Spleen (tissue), 11 donors: ENCODE results near the gene RNF212B. TPM values are rescaled to one million over a fixed set of nuclear protein-coding genes. Genes with fewer than 3 reads are reported as not detected.

ENCODE experiments used
- DNase-seq: peaks from one replicate; pipeline ENCODE4 v3.0.0-alpha.2; 2020
- H3K27ac ChIP-seq, 8 donors: fragments of 200-600 bp; sonication (generic) in 7 of 8; 1 replicate in 4 of 8; 2 replicates in 4 of 8; pipeline versions ENCODE4 v1.5.0 to v1.8.0; 2016 to 2021; ENCODE audit warnings: inconsistent platforms in 4 of 8, mild to moderate bottlenecking in 4 of 8, moderate library complexity in 1 of 8
- H3K27me3 ChIP-seq, 7 donors: fragments of 200-600 bp; sonication (generic) in 6 of 7; replicated peaks in 1 of 7; 1 replicate in 4 of 7; 2 replicates in 3 of 7; pipeline versions ENCODE4 v1.5.0 to v1.8.0; 2016 to 2021; ENCODE audit warnings: inconsistent platforms in 3 of 7, mild to moderate bottlenecking in 1 of 7
- H3K36me3 ChIP-seq, 6 donors: fragments of 200-600 bp; sonication (generic) in 5 of 6; 1 replicate in 4 of 6; 2 replicates in 2 of 6; pipeline versions ENCODE4 v1.5.0 to v1.8.0; 2016 to 2021; ENCODE audit warnings: inconsistent platforms in 2 of 6
- H3K4me1 ChIP-seq, 6 donors: fragments of 200-600 bp; sonication (generic) in 5 of 6; 1 replicate in 3 of 6; 2 replicates in 3 of 6; pipeline versions ENCODE4 v1.5.0 to v1.8.0; 2016 to 2021; ENCODE audit warnings: inconsistent platforms in 3 of 6
- H3K4me3 ChIP-seq, 8 donors: fragments of 200-600 bp; sonication (generic) in 7 of 8; 1 replicate in 4 of 8; 2 replicates in 4 of 8; pipeline versions ENCODE4 v1.5.0 to v1.8.0; 2016 to 2021; ENCODE audit warnings: inconsistent platforms in 4 of 8, mild to moderate bottlenecking in 4 of 8, moderate library complexity in 2 of 8
- H3K9me3 ChIP-seq, 8 donors: fragments of 200-600 bp; sonication (generic) in 7 of 8; 1 replicate in 4 of 8; 2 replicates in 4 of 8; pipeline versions ENCODE4 v1.5.0 to v1.8.0; 2016 to 2021; ENCODE audit warnings: inconsistent platforms in 4 of 8
- POLR2A ChIP-seq, 3 donors: fragments of 450-650 bp; IDR thresholded peaks; one replicate each; pipeline ENCODE4 v1.5.1; 2017; ENCODE audit warnings: antibody characterized with exemption in 3 of 3, mild to moderate bottlenecking in 1 of 3
- POLR2AphosphoS5 ChIP-seq, 3 donors: sonication (generic); formaldehyde crosslinking; IDR thresholded peaks; one replicate each; pipeline ENCODE4 v1.5.1; 2017; ENCODE audit warnings: antibody characterized with exemption in 3 of 3
- whole genome bisulfite sequencing, 5 donors: extraction: QIAGEN DNeasy Blood & Tissue Kit in 3 of 5; methylation state at CpG; one replicate each; pipeline versions ENCODE4 v1.1.5 to v1.1.7; 2013 to 2018; 5-methylcytosine and 5-hydroxymethylcytosine counted together
- intact Hi-C: fragments of 100-400 bp; cut with DNase I; formaldehyde crosslinking; loops from one replicate; pipeline ENCODE4 v1.15.0; 2023; ENCODE audit warnings: low total_unique reads
- polyA plus RNA-seq, 3 donors: library from polyadenylated mRNA; stranded (reverse); fragments of 200-250 nt; gene quantifications; one replicate each; pipeline ENCODE4 v1.2.1, GENCODE V29; 2013
- total RNA-seq, 7 donors: library from RNA; depleted of rRNA in 3 of 7; stranded (reverse); fragments of >200 nt in 3 of 7; fragmentation: NEBNext Ultra II Directional in 4 of 7; extraction: Animal tissue kit (Norgen Biotek cat#: 25700) in 4 of 7; gene quantifications; one replicate each; pipeline versions ENCODE4 v1.1.0 to v1.2.1, GENCODE V29; 2016 to 2021
- TF ChIP-seq, protein P1 (sequence below), 11 experiments: fragments of 200-600 bp in 7 of 11; fragments of 450-650 bp in 4 of 11; sonication (generic) in 4 of 11; IDR thresholded peaks in 8 of 11; conservative IDR thresholded peaks in 3 of 11; 1 replicate in 7 of 11; 2 replicates in 4 of 11; pipeline versions ENCODE4 v1.4.0 to v1.8.0; 2016 to 2021; ENCODE audit warnings: antibody characterized with exemption in 11 of 11, inconsistent platforms in 4 of 11, mild to moderate bottlenecking in 1 of 11
- donor health status: healthy with polysubstance abuse.
- donor health status: DM: no; HTN: no; CAD: no; lungs with moderate emphysema.
- donor health status: DM: no; HTN: no; CAD: no.
- donor health status: Bipolar disorder and iron deficiency.
- donor health status: healthy.
- donor health status: DM: no; HTN: no; CAD: no.
- donor health status: DM: yes; HTN: yes; CAD: no.

RNF212B gene
- total and polyA plus RNA-seq, 10 donors: not detected

GRCh38 chr14:23286020-23286901 lies 48.5 kb downstream of the RNF212B start, which contains the start of gene HOMEZ:
HOMEZ (minus strand) TSS chr14:23286132; CDS start chr14:23285952, 180 bp downstream.
- Histone ChIP-seq H3K9me3 (no peaks in the 10 kb centered on the region), H3K36me3 (peaks cover 0 to 3% (median 0%) of the 10 kb centered on the region in 6 donors), H3K27ac (peak within 1 kb of the TSS; percentile 61 to 93 (median 90)), H3K27me3 (no peaks in the 10 kb centered on the region), H3K4me1 (peaks cover 12 to 45% (median 23%) of the 10 kb centered on the region in 6 donors), H3K4me3 (peak within 1 kb of the TSS; percentile 54 to 81 (median 74))
- TF ChIP-seq POLR2AphosphoS5 (IDR thresholded peaks at IDR 0.05) (peak; percentile 77 to 91 (median 89)), POLR2A (IDR thresholded peaks at IDR 0.05) (peak in 1 of 3 donors; percentile 9)
- TF ChIP-seq, protein P1, sequence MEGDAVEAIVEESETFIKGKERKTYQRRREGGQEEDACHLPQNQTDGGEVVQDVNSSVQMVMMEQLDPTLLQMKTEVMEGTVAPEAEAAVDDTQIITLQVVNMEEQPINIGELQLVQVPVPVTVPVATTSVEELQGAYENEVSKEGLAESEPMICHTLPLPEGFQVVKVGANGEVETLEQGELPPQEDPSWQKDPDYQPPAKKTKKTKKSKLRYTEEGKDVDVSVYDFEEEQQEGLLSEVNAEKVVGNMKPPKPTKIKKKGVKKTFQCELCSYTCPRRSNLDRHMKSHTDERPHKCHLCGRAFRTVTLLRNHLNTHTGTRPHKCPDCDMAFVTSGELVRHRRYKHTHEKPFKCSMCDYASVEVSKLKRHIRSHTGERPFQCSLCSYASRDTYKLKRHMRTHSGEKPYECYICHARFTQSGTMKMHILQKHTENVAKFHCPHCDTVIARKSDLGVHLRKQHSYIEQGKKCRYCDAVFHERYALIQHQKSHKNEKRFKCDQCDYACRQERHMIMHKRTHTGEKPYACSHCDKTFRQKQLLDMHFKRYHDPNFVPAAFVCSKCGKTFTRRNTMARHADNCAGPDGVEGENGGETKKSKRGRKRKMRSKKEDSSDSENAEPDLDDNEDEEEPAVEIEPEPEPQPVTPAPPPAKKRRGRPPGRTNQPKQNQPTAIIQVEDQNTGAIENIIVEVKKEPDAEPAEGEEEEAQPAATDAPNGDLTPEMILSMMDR (IDR thresholded peaks at IDR 0.05 in 8 of 11, conservative IDR thresholded peaks at IDR 0.05 in 3 of 11): peak in 6 of 11 experiments; percentile 24 to 41 (median 28)
- 0 to 1% (median 1%) methylated on average over 40 to 53 of the region's 53 CpGs for WGBS, 5 donors
- DNase-seq: peak; percentile 98
- intact Hi-C loops: no loop called here

- intact Hi-C loops: no loop called here
- Histone ChIP-seq H3K27ac (peak overlapping the region; percentile 54 to 93 (median 90)), H3K4me3 (peak overlapping the region; percentile 54 to 81 (median 74)), H3K9me3 (no peaks in the 10 kb centered on the region), H3K36me3 (no peaks in the 10 kb centered on the region), H3K4me1 (peaks cover 12 to 45% (median 23%) of the 10 kb centered on the region in 6 donors), H3K27me3 (no peaks in the 10 kb centered on the region)
- DNase-seq: no peak
- 57 to 63% (median 61%) methylated on average over 6 of the region's 6 CpGs for WGBS, 5 donors
- TF ChIP-seq POLR2A (IDR thresholded peaks at IDR 0.05) (no peak), POLR2AphosphoS5 (IDR thresholded peaks at IDR 0.05) (no peak)
- TF ChIP-seq, protein P1 (IDR thresholded peaks at IDR 0.05 in 8 of 11, conservative IDR thresholded peaks at IDR 0.05 in 3 of 11): no peak
Observed at GRCh38 chr14:23286902-23287479, 49.3 kb downstream of the RNF212B start.

DNA sequence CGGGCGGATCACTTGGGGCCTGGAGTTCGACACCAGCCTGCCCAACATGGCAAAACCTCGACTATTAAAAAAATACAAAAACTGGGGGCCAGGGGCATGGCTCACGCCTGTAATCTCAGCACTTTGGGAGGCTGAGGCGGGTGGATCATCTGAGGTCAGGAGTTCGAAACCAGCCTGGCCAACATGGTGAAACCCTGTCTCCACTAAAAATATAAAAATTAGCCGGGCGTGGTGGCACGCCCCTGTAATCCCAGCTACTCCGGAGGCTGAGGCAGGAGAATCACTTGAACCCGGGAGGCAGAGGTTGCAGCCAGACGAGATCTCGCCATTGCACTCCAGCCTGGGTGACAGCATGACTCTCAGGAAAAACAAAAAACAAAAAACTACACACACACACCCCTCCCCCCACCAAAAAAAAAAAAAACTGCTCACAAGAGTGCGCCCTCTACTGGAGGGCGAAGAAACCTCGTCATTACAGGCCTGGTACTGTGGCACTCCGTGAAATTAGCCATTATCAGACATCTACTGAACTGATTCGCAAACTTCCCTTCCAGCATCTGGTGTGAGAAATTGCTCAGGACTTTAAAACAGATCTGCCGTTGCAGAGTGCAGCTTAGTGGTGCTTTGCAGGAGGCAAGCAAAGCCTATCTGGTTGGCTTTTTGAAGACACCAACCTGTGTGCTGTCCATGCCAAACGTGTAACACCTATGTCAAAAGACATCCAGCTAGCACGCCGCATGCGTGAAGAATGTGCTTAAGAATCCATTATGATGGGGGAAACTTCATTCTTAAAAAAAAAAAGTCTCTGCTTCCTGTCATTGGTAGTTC lies 57.2 kb downstream of the RNF212B start:
- no peak for DNase-seq
- H3K27me3 ChIP-seq: no peaks in the 10 kb centered on the region
- TF ChIP-seq, protein P1 (IDR thresholded peaks at IDR 0.05 in 8 of 11, conservative IDR thresholded peaks at IDR 0.05 in 3 of 11): peak; percentile 74 to 94 (median 83)
- TF ChIP-seq POLR2AphosphoS5 (IDR thresholded peaks at IDR 0.05) (peak; percentile 17 to 40 (median 38)), POLR2A (IDR thresholded peaks at IDR 0.05) (no peak)
- peak overlapping the region in 1 of 8 donors; percentile 39 for H3K4me3 ChIP-seq
- H3K36me3 ChIP-seq: peaks cover 0 to 34% (median 12%) of the 10 kb centered on the region in 6 donors
- intact Hi-C loops: loop anchor here (10.0 kb wide), 1 partner anchor 170 kb away; no protein-coding TSS in a partner anchor
- no peaks in the 10 kb centered on the region for H3K9me3 ChIP-seq
- 29 to 36% (median 35%) methylated on average over 24 of the region's 24 CpGs for WGBS, 5 donors
- H3K4me1 ChIP-seq: peaks cover 5 to 37% (median 26%) of the 10 kb centered on the region in 6 donors
- H3K27ac ChIP-seq: peak overlapping the region in 2 of 8 donors; percentile 6 to 31
